HCT116 (cell line): ENCODE data around the gene CCR5AS.

Source experiments
- ATAC-seq: fragments of 200-7000 bp; cut with Tn5 transposase; 2 replicates; pipeline ENCODE4 v1.9.1; 2020; ENCODE audit warnings: mild to moderate bottlenecking, moderate library complexity
- BruUV-seq: library from RNA; stranded (reverse); fragments of 400-500 nt; replicated peaks from 2 replicates; lab custom pipeline; 2021; lab: Mats Ljungman, UMichigan
- CTCF ChIA-PET: fragments of 300-600 bp; sonication (Branson Sonifier 250); formaldehyde crosslinking; loops from one replicate; lab custom pipeline; 2021; ENCODE audit warnings: antibody characterized with exemption; lab: Charles Lee
- POLR2A ChIA-PET: fragments of 300-600, 350-600 bp; sonication (Branson Sonifier 250); formaldehyde crosslinking; loops from one replicate; lab custom pipeline; 2021; ENCODE audit warnings: antibody characterized with exemption; lab: Charles Lee
- RAD21 ChIA-PET, 2 experiments: fragments of 300-600 bp; sonication (Branson Sonifier 250); formaldehyde crosslinking; loops; one replicate each; lab custom pipeline; 2023; ENCODE audit warnings: low total read pairs in 2 of 2; ENCODE audit not compliant: uncharacterized antibody in 2 of 2, unreplicated experiment in 2 of 2, low non-redundant PET in 1 of 2; lab: Charles Lee
- DNase-seq: peaks from one replicate; pipeline ENCODE4 v3.0.0-alpha.2; 2010; ENCODE audit warnings: low read depth, low spot score
- H2AFZ ChIP-seq: fragments of 200-600 bp; shearing (Covaris generic), sonication (generic); 2 replicates; pipeline ENCODE4 v1.6.1; 2017; ENCODE audit warnings: low read depth, mixed run types, mixed read lengths, antibody characterized with exemption, low read length; ENCODE audit not compliant: poor library complexity, severe bottlenecking
- H3K27ac ChIP-seq: 2 replicates; pipeline ENCODE4 v1.5.1; 2012; ENCODE audit warnings: low read depth, low read length
- H3K27me3 ChIP-seq: fragments of 200-600 bp; sonication (generic); 2 replicates; pipeline ENCODE4 v1.6.1; 2016; ENCODE audit warnings: mixed run types, low read length, mixed read lengths; ENCODE audit not compliant: insufficient read depth
- H3K36me3 ChIP-seq, 2 experiments: fragments of 200-500 bp in 1 of 2; fragments of 200-600 bp in 1 of 2; sonication (Bioruptor generic) in 1 of 2; sonication (generic) in 1 of 2; 2 replicates each; pipeline versions ENCODE4 v1.5.1 to v1.6.1; 2014 to 2016; ENCODE audit warnings: low read length in 2 of 2, inconsistent platforms in 1 of 2, mixed read lengths in 1 of 2, mixed run types in 1 of 2; ENCODE audit not compliant: insufficient read depth in 2 of 2, control insufficient read depth in 1 of 2
- H3K4me1 ChIP-seq, 2 experiments: fragments of 200-600 bp in 1 of 2; sonication (generic) in 1 of 2; 2 replicates each; pipeline versions ENCODE4 v1.5.1 to v1.6.1; 2012 to 2017; ENCODE audit warnings: low read length in 2 of 2, inconsistent platforms in 1 of 2, mild to moderate bottlenecking in 1 of 2, mixed read lengths in 1 of 2, mixed run types in 1 of 2, moderate library complexity in 1 of 2; ENCODE audit not compliant: insufficient read depth in 2 of 2, control insufficient read depth in 1 of 2
- H3K4me2 ChIP-seq: fragments of 200-600 bp; sonication (generic); 2 replicates; pipeline ENCODE4 v1.6.1; 2017; ENCODE audit warnings: mixed run types, low read length, mixed read lengths
- H3K4me3 ChIP-seq, 2 experiments: fragments of 200-600 bp in 1 of 2; sonication (generic) in 1 of 2; replicated peaks in 1 of 2; 2 replicates each; pipeline ENCODE4 v1.5.1; 2011 to 2016; ENCODE audit warnings: low read length in 2 of 2, control low read depth in 1 of 2, low read depth in 1 of 2, mild to moderate bottlenecking in 1 of 2, mixed read lengths in 1 of 2, mixed run types in 1 of 2
- H3K79me2 ChIP-seq: fragments of 200-600 bp; sonication (generic); 2 replicates; pipeline ENCODE4 v1.6.1; 2017; ENCODE audit warnings: mild to moderate bottlenecking, mixed run types, low read length, moderate library complexity, mixed read lengths; ENCODE audit not compliant: insufficient read depth
- H3K9ac ChIP-seq: fragments of 200-600 bp; sonication (generic); 2 replicates; pipeline ENCODE4 v1.6.1; 2016; ENCODE audit warnings: low read length, mixed read lengths
- H3K9me2 ChIP-seq: fragments of 200-600 bp; sonication (generic), shearing (Covaris generic); 2 replicates; pipeline ENCODE4 v1.6.1; 2017; ENCODE audit warnings: mixed run types, mild to moderate bottlenecking, moderate library complexity; ENCODE audit not compliant: insufficient read depth
- H3K9me3 ChIP-seq, 2 experiments: fragments of 200-500 bp in 1 of 2; fragments of 200-600 bp in 1 of 2; sonication (Bioruptor generic) in 1 of 2; sonication (generic) in 1 of 2; 2 replicates each; pipeline ENCODE4 v1.6.1; 2014 to 2017; ENCODE audit warnings: low read length in 2 of 2, mixed read lengths in 2 of 2, inconsistent platforms in 1 of 2, low read depth in 1 of 2, mild to moderate bottlenecking in 1 of 2, mixed run types in 1 of 2, moderate library complexity in 1 of 2; ENCODE audit not compliant: control insufficient read depth in 1 of 2, insufficient read depth in 1 of 2
- H4K20me1 ChIP-seq: fragments of 200-600 bp; sonication (generic), shearing (Covaris generic); 2 replicates; pipeline ENCODE4 v1.6.1; 2017; ENCODE audit warnings: mixed run types, mild to moderate bottlenecking, moderate library complexity; ENCODE audit not compliant: insufficient read depth
- CTCF ChIP-seq, 3 experiments: fragments of 200-600 bp in 1 of 3; sonication (generic) in 1 of 3; IDR thresholded peaks in 2 of 3; conservative IDR thresholded peaks in 1 of 3; 2 replicates each; pipeline ENCODE4 v1.5.1; 2012 to 2017; ENCODE audit warnings: low read depth in 2 of 3, low read length in 2 of 3, antibody characterized with exemption in 1 of 3, borderline replicate concordance in 1 of 3, control low read depth in 1 of 3, mild to moderate bottlenecking in 1 of 3, mixed read lengths in 1 of 3, mixed run types in 1 of 3, moderate library complexity in 1 of 3; ENCODE audit not compliant: insufficient read depth in 1 of 3
- EGR1 ChIP-seq: IDR thresholded peaks from 2 replicates; pipeline ENCODE4 v1.6.1; 2012; ENCODE audit warnings: low read depth
- EZH2 ChIP-seq: fragments of 200-600 bp; sonication (generic); IDR thresholded peaks from 2 replicates; pipeline ENCODE4 v1.6.1; 2017; ENCODE audit warnings: antibody characterized with exemption, mixed run types
- JUND ChIP-seq: IDR thresholded peaks from 2 replicates; pipeline ENCODE4 v1.6.1; 2012
- POLR2A ChIP-seq: IDR thresholded peaks from 2 replicates; pipeline ENCODE4 v1.7.0; 2011; ENCODE audit warnings: borderline replicate concordance; ENCODE audit not compliant: insufficient read depth, insufficient read length; ENCODE audit errors: extremely low read depth
- RAD21 ChIP-seq: IDR thresholded peaks from 2 replicates; pipeline ENCODE4 v1.6.1; 2012; ENCODE audit warnings: low read depth, mild to moderate bottlenecking
- SRF ChIP-seq: IDR thresholded peaks from 2 replicates; pipeline ENCODE4 v1.6.1; 2012; ENCODE audit warnings: low read depth
- TCF7L2 ChIP-seq: IDR thresholded peaks from 2 replicates; pipeline ENCODE4 v1.7.0; 2011; ENCODE audit warnings: borderline replicate concordance, inconsistent platforms; ENCODE audit not compliant: insufficient read depth, insufficient read length; ENCODE audit errors: extremely low read depth
- intact Hi-C: fragments of 100-400 bp; cut with micrococcal nuclease; formaldehyde crosslinking; loops from 2 replicates; pipeline ENCODE4 v1.10.0; 2022

CCR5AS gene

GRCh38 chr3:46423588-46423987 lies 16.7 kb upstream of the CCR5AS start:
- no peak for ATAC-seq

More at GRCh38 chr3:46423588-46423987, 16.7 kb upstream of the CCR5AS start:
- ChIA-PET POLR2A (no interaction called here), RAD21 (no interaction called here), CTCF (no interaction called here)
- Histone ChIP-seq H4K20me1 (no peaks in the 10 kb centered on the region), H3K4me3 (no peak overlapping the region), H2AFZ (no peak overlapping the region), H3K9me3 (no peaks in the 10 kb centered on the region), H3K4me2 (no peak overlapping the region), H3K4me1 (peaks cover 0 to 12% of the 10 kb centered on the region in 2 experiments; a peak in 2 of 4 replicates), H3K27ac (no peak overlapping the region), H3K79me2 (no peaks in the 10 kb centered on the region), H3K9me2 (no peaks in the 10 kb centered on the region), H3K36me3 (no peaks in the 10 kb centered on the region), H3K27me3 (no peaks in the 10 kb centered on the region), H3K9ac (no peak overlapping the region)
- intact Hi-C loops: no loop called here
- TF ChIP-seq POLR2A: no peak
- no peak for TF ChIP-seq RAD21
- no peak for TF ChIP-seq SRF
- no peak for TF ChIP-seq EZH2
- no peak for TF ChIP-seq CTCF (IDR thresholded peaks at IDR 0.05 in 2 of 3, conservative IDR thresholded peaks at IDR 0.05 in 1 of 3; ENCODE audit: borderline replicate concordance in 1 of 3, insufficient read depth in 1 of 3, low read depth in 2 of 3, low read length in 2 of 3)
- TF ChIP-seq JUND: no peak
- no peak for TF ChIP-seq TCF7L2
- no peak for TF ChIP-seq EGR1
- no peak for DNase-seq
- BruUV-seq: no TSS peak
